Erythroblast (primary cell): ENCODE measurements around the gene WDR64.
A peak's percentile ranks its signal among the peaks of the same experiment; 100 is the strongest.
"Not testable (repeated sequence)": the region's sequence is repeated elsewhere in the genome, so short reads cannot be mapped to it uniquely, and the experiment has no call there.

Experiments
- DNase-seq, 2 experiments: peaks; one replicate each; lab custom pipeline; 2025; lab: John Stamatoyannopoulos, UW
- GATA1 ChIP-seq: IDR thresholded peaks from 2 replicates; pipeline ENCODE4 v1.6.1; 2011; ENCODE audit warnings: low read depth, mild to moderate bottlenecking, control low read depth, low read length, moderate library complexity
- POLR2A ChIP-seq: IDR thresholded peaks from 2 replicates; pipeline ENCODE4 v1.6.1; 2011; ENCODE audit warnings: mild to moderate bottlenecking, low read length

WDR64 gene

DNA sequence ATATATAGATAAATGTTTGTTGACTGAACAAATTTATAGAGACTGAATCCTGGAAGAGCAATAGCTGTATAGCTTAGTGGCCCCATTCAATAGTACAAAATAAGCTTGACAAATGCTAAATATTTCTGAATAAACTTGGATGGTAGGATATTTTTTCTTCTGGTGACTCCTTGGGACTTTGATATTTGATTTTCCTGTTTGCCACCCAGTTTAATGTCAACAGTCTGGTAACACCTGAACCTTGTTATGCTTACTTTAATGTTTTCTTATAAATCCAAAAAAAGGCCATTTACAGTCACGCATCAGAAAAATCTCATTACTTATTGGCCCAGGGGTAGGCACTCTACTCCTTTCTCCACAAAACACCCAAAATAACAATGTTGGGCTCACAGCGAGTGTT is 30.8 kb downstream of the WDR64 start:
- no peak for TF ChIP-seq POLR2A
- TF ChIP-seq GATA1 = no peak
- no peak for DNase-seq

DNA sequence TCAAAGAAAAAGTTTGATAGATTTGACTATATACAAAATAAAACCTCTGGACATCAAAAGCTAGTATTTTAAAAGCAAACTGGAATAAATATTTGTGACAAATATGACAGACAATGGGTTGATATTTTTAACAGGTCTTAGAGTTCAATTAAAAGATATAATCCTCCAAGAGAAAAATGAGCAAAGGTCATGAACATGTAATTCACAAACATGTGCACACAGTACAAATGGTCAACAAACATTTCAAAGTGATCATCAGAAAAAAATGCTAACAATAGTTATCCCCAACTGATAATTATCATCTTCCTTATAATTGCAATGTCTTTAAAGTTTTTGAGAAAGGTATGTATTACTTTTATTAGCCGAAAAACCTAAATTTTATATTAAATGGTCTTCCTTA is 32.0 kb downstream of the WDR64 start:
- no peak for TF ChIP-seq GATA1
- TF ChIP-seq POLR2A = no peak

GRCh38 chr1:241688940-241689368 is 36.9 kb downstream of the WDR64 start:
- TF ChIP-seq GATA1 (no peak), POLR2A (no peak)
- no peak for DNase-seq

More for the DNA sequence above, 32.0 kb downstream of the WDR64 start:
- DNase-seq = no peak

DNA sequence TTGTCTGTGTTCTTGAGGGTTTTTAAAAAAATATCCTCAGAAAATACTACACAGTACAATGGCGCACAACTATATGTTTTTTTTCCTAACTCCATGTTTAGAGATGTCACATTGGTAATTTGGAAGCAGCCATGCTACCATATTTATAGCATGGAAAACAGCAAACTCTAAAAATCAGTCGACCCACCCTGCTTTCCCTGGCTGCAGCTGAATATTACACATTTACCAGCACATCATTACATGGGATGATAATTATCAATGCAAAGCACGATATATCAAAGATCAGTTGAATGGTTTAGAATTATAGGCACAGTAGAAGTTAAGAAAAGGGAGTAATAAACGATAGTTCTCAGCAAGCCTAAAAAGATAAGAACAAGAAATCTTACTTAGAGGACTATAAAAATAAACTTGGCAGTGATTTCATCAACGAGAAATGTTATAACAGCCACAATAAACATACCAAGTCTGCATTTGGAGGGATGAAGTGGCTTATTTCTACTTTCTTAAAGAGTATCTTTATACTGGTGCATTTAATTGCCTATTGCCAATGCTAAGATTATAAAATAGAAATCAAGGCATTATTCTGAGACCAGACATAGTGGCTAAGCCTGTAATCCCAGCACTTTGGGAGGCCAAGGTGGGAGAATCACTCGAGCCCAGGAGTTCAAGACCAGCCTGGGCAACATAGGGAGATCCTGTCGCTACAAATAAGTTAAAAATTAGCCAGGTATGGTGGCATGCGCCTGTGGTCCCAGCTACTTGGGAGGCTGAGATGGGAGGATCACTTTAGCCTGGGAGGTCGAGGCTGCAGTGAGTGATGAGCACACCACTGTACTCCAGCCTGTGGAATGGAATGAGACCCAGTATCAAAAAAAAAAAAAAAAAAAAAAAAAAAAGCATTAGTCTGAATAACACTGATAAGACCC is 43.4 kb downstream of the WDR64 start:
- DNase-seq = no peak
- no peak for TF ChIP-seq POLR2A
- no peak for TF ChIP-seq GATA1

GRCh38 chr1:241696172-241696814 is 44.2 kb downstream of the WDR64 start:
- peak in 1 of 2 experiments; percentile 58 for DNase-seq
- no peak for TF ChIP-seq GATA1
- TF ChIP-seq POLR2A = no peak

DNA sequence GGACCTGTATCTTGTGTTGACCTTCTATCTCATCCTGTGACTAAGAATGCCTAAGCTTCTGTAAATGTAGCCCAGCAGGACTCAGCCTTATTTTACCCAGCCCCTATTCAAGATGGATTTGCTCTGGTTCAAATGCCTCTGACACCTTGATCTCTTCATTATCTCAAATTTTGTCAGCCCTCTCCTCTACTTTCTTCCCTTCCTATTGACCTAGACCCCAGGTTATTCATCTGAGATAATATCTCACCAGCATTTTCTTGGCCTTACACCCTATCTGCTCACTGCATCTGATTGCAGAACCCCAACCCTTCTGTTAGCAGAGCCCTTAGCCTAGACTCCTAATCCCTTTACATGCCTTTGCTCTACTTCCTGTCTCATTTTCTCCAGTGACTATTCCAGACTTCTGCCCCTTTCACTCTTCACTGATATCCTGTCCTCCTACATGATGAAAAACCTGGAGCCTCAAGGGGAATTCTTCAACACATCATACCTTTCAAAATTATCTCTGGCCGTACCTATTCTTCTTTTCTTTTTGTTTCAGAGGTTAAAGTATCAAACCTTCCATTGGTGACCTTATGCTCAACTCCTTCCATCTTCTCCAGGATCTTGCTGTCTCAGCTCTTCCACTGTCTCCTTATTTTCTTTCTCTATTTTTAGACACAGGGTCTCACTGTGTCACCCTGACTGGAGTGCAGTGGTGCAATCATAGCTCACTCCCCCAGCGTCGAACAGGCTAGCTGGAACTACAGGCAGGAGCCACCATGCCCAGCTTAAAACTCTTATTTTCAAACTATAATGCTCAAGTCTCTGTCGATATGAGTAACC is 44.9 kb downstream of the WDR64 start:
- no peak for TF ChIP-seq POLR2A
- no peak for TF ChIP-seq GATA1
- DNase-seq = no peak

DNA sequence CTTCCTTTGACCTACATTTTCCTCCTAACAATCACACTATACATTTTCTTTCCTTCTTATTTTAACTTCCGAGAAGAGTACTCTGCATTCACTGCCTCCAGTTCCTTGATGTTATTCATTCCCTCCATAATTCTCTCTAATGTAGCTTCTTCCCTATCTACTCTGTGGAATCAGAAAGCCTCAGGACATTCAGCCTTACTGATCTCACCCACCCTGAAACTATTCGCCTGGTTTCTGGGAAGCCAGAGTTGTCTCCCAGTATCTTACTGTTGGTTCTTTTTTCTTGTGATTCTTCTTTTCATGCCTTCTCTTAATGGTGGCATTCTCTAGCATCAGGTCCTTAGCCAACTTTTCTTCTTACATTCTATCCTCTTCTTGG is 45.5 kb downstream of the WDR64 start:
- TF ChIP-seq POLR2A (no peak), GATA1 (no peak)
- no peak for DNase-seq

- TF ChIP-seq POLR2A = no peak
- no peak for TF ChIP-seq GATA1
- no peak for DNase-seq
Observed at GRCh38 chr1:241698177-241698576, 46.1 kb downstream of the WDR64 start.

- TF ChIP-seq GATA1 (no peak), POLR2A (no peak)
- DNase-seq = no peak
Observed at GRCh38 chr1:241701483-241702295, 49.6 kb downstream of the WDR64 start.

- TF ChIP-seq GATA1 (no peak), POLR2A (no peak)
- no peak for DNase-seq
Observed at GRCh38 chr1:241702442-241703373, 50.6 kb downstream of the WDR64 start.

DNA sequence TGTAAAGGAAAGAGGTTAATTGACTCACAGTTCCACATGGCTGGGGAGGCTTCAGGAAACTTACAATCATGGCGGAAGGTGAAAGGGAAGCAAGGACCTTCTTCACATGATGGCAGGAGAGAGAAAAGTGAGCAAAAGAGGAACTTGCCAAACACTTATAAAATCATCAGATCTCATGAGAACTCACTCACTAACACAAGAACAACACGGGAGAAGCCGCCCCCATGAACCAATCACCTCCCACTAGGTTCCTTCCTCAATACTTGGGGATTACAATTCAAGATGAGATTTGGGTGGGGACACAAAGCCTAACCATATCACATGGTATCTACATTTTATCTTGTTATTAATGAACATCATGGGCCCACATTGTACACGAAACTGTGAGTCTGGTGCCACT is 51.7 kb downstream of the WDR64 start:
- not testable (repeated sequence) for DNase-seq

GRCh38 chr1:241706257-241706656 is 54.2 kb downstream of the WDR64 start:
- TF ChIP-seq POLR2A (no peak), GATA1 (no peak)
- DNase-seq = no peak
